ENCODE results near the gene VTCN1. TPM values are rescaled to one million over a fixed set of nuclear protein-coding genes. Genes with fewer than 3 reads are reported as not detected.

VTCN1 gene
- total and polyA plus RNA-seq, 2 experiments from 2014 or later: 12.4 to 14.9 TPM

- H3K4me2 ChIP-seq: no peak overlapping the region
- no peaks in the 10 kb centered on the region for H3K4me1 ChIP-seq (ENCODE audit: insufficient read depth)
- H3K27ac ChIP-seq: peak overlapping the region; percentile 68
- 50% methylated on average over 2 of the region's 2 CpGs for WGBS (ENCODE audit: low lambda C conversion rate, missing lambda C conversion rate)
- TF ChIP-seq EZH2phosphoT487 (IDR thresholded peaks at IDR 0.05; ENCODE audit: low read depth, severe bottlenecking, unreplicated experiment) (no peak), CTCF (IDR thresholded peaks at IDR 0.05; ENCODE audit: poor library complexity) (no peak), EZH2 (IDR thresholded peaks at IDR 0.05; ENCODE audit: borderline replicate concordance) (no peak)
- DNase-seq (ENCODE audit: low spot score): no peak
- no peak overlapping the region for H3K4me3 ChIP-seq
- H4K20me1 ChIP-seq (ENCODE audit: insufficient read depth, poor library complexity, severe bottlenecking): no peaks in the 10 kb centered on the region
- H3K27me3 ChIP-seq: no peaks in the 10 kb centered on the region
- H3K9me3 ChIP-seq (ENCODE audit: low read depth): no peaks in the 10 kb centered on the region
- H3K79me2 ChIP-seq: no peaks in the 10 kb centered on the region
- no peaks in the 10 kb centered on the region for H3K36me3 ChIP-seq (replicated peaks; ENCODE audit: insufficient read depth, low read depth)
- H2AFZ ChIP-seq: no peak overlapping the region
- no peaks in the 10 kb centered on the region for H3K9me2 ChIP-seq (replicated peaks; ENCODE audit: insufficient read depth)
Observed at GRCh38 chr1:117231312-117231711, 20.6 kb upstream of the VTCN1 start.

- no peak overlapping the region for H3K27ac ChIP-seq
- no peak overlapping the region for H2AFZ ChIP-seq
- no peaks in the 10 kb centered on the region for H3K27me3 ChIP-seq
- H3K36me3 ChIP-seq (replicated peaks; ENCODE audit: insufficient read depth, low read depth): no peaks in the 10 kb centered on the region
- WGBS (ENCODE audit: low lambda C conversion rate, missing lambda C conversion rate): 89% methylated on average over 3 of the region's 3 CpGs
- H3K4me3 ChIP-seq: no peak overlapping the region
- no peaks in the 10 kb centered on the region for H4K20me1 ChIP-seq (ENCODE audit: insufficient read depth, poor library complexity, severe bottlenecking)
- TF ChIP-seq CTCF (IDR thresholded peaks at IDR 0.05; ENCODE audit: poor library complexity) (no peak), EZH2 (IDR thresholded peaks at IDR 0.05; ENCODE audit: borderline replicate concordance) (no peak), EZH2phosphoT487 (IDR thresholded peaks at IDR 0.05; ENCODE audit: low read depth, severe bottlenecking, unreplicated experiment) (no peak)
- H3K4me1 ChIP-seq (ENCODE audit: insufficient read depth): no peaks in the 10 kb centered on the region
- H3K9me3 ChIP-seq (ENCODE audit: low read depth): no peaks in the 10 kb centered on the region
- DNase-seq (ENCODE audit: low spot score): no peak
- no peaks in the 10 kb centered on the region for H3K79me2 ChIP-seq
- no peak overlapping the region for H3K4me2 ChIP-seq
- no peaks in the 10 kb centered on the region for H3K9me2 ChIP-seq (replicated peaks; ENCODE audit: insufficient read depth)
Observed at GRCh38 chr1:117229217-117229616, 18.5 kb upstream of the VTCN1 start.

- Histone ChIP-seq H3K4me1 (ENCODE audit: insufficient read depth) (no peaks in the 10 kb centered on the region), H3K9me2 (replicated peaks; ENCODE audit: insufficient read depth) (no peaks in the 10 kb centered on the region), H3K79me2 (no peaks in the 10 kb centered on the region), H3K4me2 (no peak overlapping the region), H3K36me3 (replicated peaks; ENCODE audit: insufficient read depth, low read depth) (no peaks in the 10 kb centered on the region), H3K4me3 (no peak overlapping the region), H3K27ac (no peak overlapping the region), H3K27me3 (no peaks in the 10 kb centered on the region), H2AFZ (no peak overlapping the region), H3K9me3 (ENCODE audit: low read depth) (no peaks in the 10 kb centered on the region), H4K20me1 (ENCODE audit: insufficient read depth, poor library complexity, severe bottlenecking) (no peaks in the 10 kb centered on the region)
- 82% methylated on average over 4 of the region's 4 CpGs for WGBS (ENCODE audit: low lambda C conversion rate, missing lambda C conversion rate)
- DNase-seq (ENCODE audit: low spot score): no peak
- TF ChIP-seq EZH2phosphoT487 (IDR thresholded peaks at IDR 0.05; ENCODE audit: low read depth, severe bottlenecking, unreplicated experiment) (no peak), EZH2 (IDR thresholded peaks at IDR 0.05; ENCODE audit: borderline replicate concordance) (no peak), CTCF (IDR thresholded peaks at IDR 0.05; ENCODE audit: poor library complexity) (no peak)
Observed at GRCh38 chr1:117225931-117226330, 15.2 kb upstream of the VTCN1 start.

GRCh38 chr1:117216718-117217117, 6.0 kb upstream of the VTCN1 start:
- H3K27ac ChIP-seq: no peak overlapping the region
- no peaks in the 10 kb centered on the region for H3K36me3 ChIP-seq (replicated peaks; ENCODE audit: insufficient read depth, low read depth)
- H2AFZ ChIP-seq: no peak overlapping the region
- TF ChIP-seq EZH2phosphoT487 (IDR thresholded peaks at IDR 0.05; ENCODE audit: low read depth, severe bottlenecking, unreplicated experiment) (no peak), CTCF (IDR thresholded peaks at IDR 0.05; ENCODE audit: poor library complexity) (no peak), EZH2 (IDR thresholded peaks at IDR 0.05; ENCODE audit: borderline replicate concordance) (no peak)
- WGBS (ENCODE audit: low lambda C conversion rate, missing lambda C conversion rate): 79% methylated on average over 4 of the region's 4 CpGs
- no peaks in the 10 kb centered on the region for H3K79me2 ChIP-seq
- H3K9me3 ChIP-seq (ENCODE audit: low read depth): no peaks in the 10 kb centered on the region
- H3K9me2 ChIP-seq (replicated peaks; ENCODE audit: insufficient read depth): no peaks in the 10 kb centered on the region
- no peaks in the 10 kb centered on the region for H3K27me3 ChIP-seq
- H3K4me3 ChIP-seq: no peak overlapping the region
- no peak overlapping the region for H3K4me2 ChIP-seq
- no peaks in the 10 kb centered on the region for H4K20me1 ChIP-seq (ENCODE audit: insufficient read depth, poor library complexity, severe bottlenecking)
- H3K4me1 ChIP-seq (ENCODE audit: insufficient read depth): no peaks in the 10 kb centered on the region
- no peak for DNase-seq (ENCODE audit: low spot score)

Data from hepatocyte (in vitro differentiated cells).